NCI-H1048 (cell line): ENCODE measurements around the gene PNLIP.

ENCODE experiments used
- DNase-seq: peaks from one replicate; lab custom pipeline; 2025; lab: John Stamatoyannopoulos, UW

PNLIP gene

GRCh38 chr10:116615199-116615776, 69.6 kb downstream of the PNLIP start:
- DNase-seq, result no peak
